Measurements from ENCODE around the gene TMEM14B.

The TMEM14B gene

GRCh38 chr6:10722570-10722819, 25.1 kb upstream of the TMEM14B start (continued):
- 0 out of 2 replicates have a peak, but pooled peaks have one; percentile 12 for TF ChIP-seq ZNF692 (tag by site-specific recombination; IDR thresholded peaks at IDR 0.05)

- peak within 1 kb of the TSS; percentile 64 for H3K4me3 ChIP-seq (ENCODE audit: low read depth, low read length)
- no peaks in the 10 kb centered on the region for H3K9me3 ChIP-seq (ENCODE audit: control insufficient read depth, insufficient read depth, low read depth, low read length)
- peak within 1 kb of the TSS; percentile 82 for H3K27ac ChIP-seq (ENCODE audit: extremely low read depth, low read depth, low read length)
- no peaks in the 10 kb centered on the region for H3K4me1 ChIP-seq (ENCODE audit: control insufficient read depth, insufficient read depth, low read length)
- POLR2A ChIA-PET: interaction anchor here (0.5 to 7.8 kb wide), 18 partner anchors 11 to 242 kb away, joined by 3 to 82 read pairs (median 4); partner anchors contain the start of genes C6orf52, GCNT2, PAK1IP1 and SYCP2L
- peaks cover 0 to 24% of the 10 kb centered on the region in 2 experiments; a peak in 2 of 3 replicates for H3K36me3 ChIP-seq (ENCODE audit: control insufficient read depth in 2 of 2, insufficient read depth in 1 of 2, low read length in 2 of 2)
- CTCF ChIA-PET: interaction anchor here (0.6 to 1.5 kb wide), 8 partner anchors 12 to 1510 kb away, joined by 3 to 5 read pairs (median 4); no protein-coding TSS in a partner anchor
- no peak for TF ChIP-seq GLI4 (tag by site-specific recombination; IDR thresholded peaks at IDR 0.05)
- no peak for TF ChIP-seq REPIN1 (tag by site-specific recombination; IDR thresholded peaks at IDR 0.05; ENCODE audit: low read depth)
- no peak for TF ChIP-seq ZNF707 (tag by site-specific recombination; IDR thresholded peaks at IDR 0.05)
- TF ChIP-seq ZNF837 (tag by site-specific recombination; IDR thresholded peaks at IDR 0.05): no peak
- TF ChIP-seq ZNF155 (tag by site-specific recombination; IDR thresholded peaks at IDR 0.05): no peak
- TF ChIP-seq PRDM6 (tag by site-specific recombination; IDR thresholded peaks at IDR 0.05): no peak
- no peak for TF ChIP-seq HOXD13 (CRISPR knock-in tag; IDR thresholded peaks at IDR 0.05; ENCODE audit: borderline replicate concordance)
- 0 out of 2 replicates have a peak, but pooled peaks have one; percentile 55 for TF ChIP-seq ZBTB10 (tag by site-specific recombination; IDR thresholded peaks at IDR 0.05)
- TF ChIP-seq HIC1 (tag by site-specific recombination; IDR thresholded peaks at IDR 0.05): no peak
- no peak for TF ChIP-seq ZNF266 (tag by site-specific recombination; IDR thresholded peaks at IDR 0.05; ENCODE audit: low read depth)
- no peak for TF ChIP-seq ZNF510 (tag by site-specific recombination; IDR thresholded peaks at IDR 0.05; ENCODE audit: insufficient replicate concordance)
- TF ChIP-seq KLF1 (tag by site-specific recombination; IDR thresholded peaks at IDR 0.05): peak; percentile 54
- no peak for TF ChIP-seq ZNF654 (tag by site-specific recombination; IDR thresholded peaks at IDR 0.05; ENCODE audit: low read depth)
- no peak for TF ChIP-seq ZNF747 (tag by site-specific recombination; IDR thresholded peaks at IDR 0.05)
- peak; percentile 87; the same call in 1 of the 2 replicates for TF ChIP-seq ZBTB44 (tag by site-specific recombination; IDR thresholded peaks at IDR 0.05)
- TF ChIP-seq ZNF157 (tag by site-specific recombination; IDR thresholded peaks at IDR 0.05): no peak
- TF ChIP-seq ZNF629 (tag by site-specific recombination; IDR thresholded peaks at IDR 0.05): peak; percentile 39; the same call in 1 of the 2 replicates
- no peak for TF ChIP-seq ZNF530 (tag by site-specific recombination; IDR thresholded peaks at IDR 0.05; ENCODE audit: low read depth)
- TF ChIP-seq ZNF221 (tag by site-specific recombination; IDR thresholded peaks at IDR 0.05; ENCODE audit: borderline replicate concordance): no peak
- peak; percentile 76 for TF ChIP-seq ZBTB17 (tag by site-specific recombination; IDR thresholded peaks at IDR 0.05)
- no peak for TF ChIP-seq ZNF302 (tag by site-specific recombination; IDR thresholded peaks at IDR 0.05; ENCODE audit: low read depth)
- TF ChIP-seq ZNF626 (tag by site-specific recombination; IDR thresholded peaks at IDR 0.05): no peak
- no peak for TF ChIP-seq ZNF585B (tag by site-specific recombination; IDR thresholded peaks at IDR 0.05)
- peak; percentile 36; the same call in 1 of the 2 replicates for TF ChIP-seq KLF10 (tag by site-specific recombination; IDR thresholded peaks at IDR 0.05)
- 0 out of 2 replicates have a peak, but pooled peaks have one; percentile 65 for TF ChIP-seq ZXDB (tag by site-specific recombination; IDR thresholded peaks at IDR 0.05)
- no peak for TF ChIP-seq PRDM1 (tag by site-specific recombination; IDR thresholded peaks at IDR 0.05)
Measured at GRCh38 chr6:10722820-10723566, 24.6 kb upstream of the TMEM14B start, which contains the start of gene TMEM14C. Gene TMEM14C, plus strand, starts transcription at chr6:10723070. Its CDS starts 1,544 bp downstream, at chr6:10724614.

Data from HEK293 (cell line).